ENCODE measurements around the gene SOX1.

SOX1 gene

GRCh38 chr13:112042496-112042895 lies 24.5 kb upstream of the SOX1 start:
- Histone ChIP-seq H3K27me3 (ENCODE audit: control insufficient read depth in 1 of 2, insufficient read depth in 1 of 2, low read length in 2 of 2) (no peaks in the 10 kb centered on the region), H2BK15ac (ENCODE audit: low read depth, poor library complexity, severe bottlenecking) (no peak overlapping the region), H2AFZ (ENCODE audit: low read depth, low read length) (no peak overlapping the region), H2BK12ac (ENCODE audit: low read length in 2 of 2) (no peak overlapping the region), H3K4ac (ENCODE audit: low read depth in 1 of 2, low read length in 2 of 2) (no peak overlapping the region), H4K91ac (ENCODE audit: low read length) (no peak overlapping the region), H3K4me3 (ENCODE audit: insufficient read depth in 1 of 2, low read depth in 1 of 2, low read length in 2 of 2) (no peak overlapping the region), H4K8ac (ENCODE audit: low read length) (no peak overlapping the region), H2AK5ac (ENCODE audit: low read length, severe bottlenecking) (no peak overlapping the region), H3K79me1 (replicated peaks; ENCODE audit: low read length, poor library complexity, severe bottlenecking) (no peaks in the 10 kb centered on the region), H3K9ac (ENCODE audit: low read length) (no peak overlapping the region), H2BK120ac (ENCODE audit: low read depth, low read length) (no peak overlapping the region), H3K9me3 (ENCODE audit: control insufficient read depth, low read length) (peaks cover 34% of the 10 kb centered on the region), H3K27ac (ENCODE audit: low read length, poor library complexity, severe bottlenecking) (no peak overlapping the region), H2BK5ac (ENCODE audit: low read depth, low read length, poor library complexity, severe bottlenecking) (no peak overlapping the region), H3K14ac (ENCODE audit: low read length in 2 of 2) (no peak overlapping the region), H3K36me3 (ENCODE audit: control insufficient read depth in 1 of 2, insufficient read depth in 2 of 2, low read depth in 1 of 2, low read length in 2 of 2) (no peaks in the 10 kb centered on the region), H3K4me1 (ENCODE audit: control insufficient read depth, insufficient read depth, low read depth, low read length) (peaks cover 2% of the 10 kb centered on the region), H3K23ac (ENCODE audit: low read length in 2 of 2) (no peak overlapping the region), H3K4me2 (ENCODE audit: low read length, poor library complexity, severe bottlenecking) (no peak overlapping the region), H3K18ac (ENCODE audit: low read depth in 1 of 2, low read length in 2 of 2) (no peak overlapping the region)
- WGBS: 37% methylated on average over 4 of the region's 4 CpGs
- DNase-seq: no peak

- Histone ChIP-seq H3K4me1 (ENCODE audit: control insufficient read depth, insufficient read depth, low read depth, low read length) (peaks cover 14% of the 10 kb centered on the region), H2BK5ac (ENCODE audit: low read depth, low read length, poor library complexity, severe bottlenecking) (no peak overlapping the region), H2AK5ac (ENCODE audit: low read length, severe bottlenecking) (no peak overlapping the region), H2BK15ac (ENCODE audit: low read depth, poor library complexity, severe bottlenecking) (no peak overlapping the region), H3K27me3 (ENCODE audit: control insufficient read depth in 1 of 2, insufficient read depth in 1 of 2, low read length in 2 of 2) (peaks cover 56 to 67% of the 10 kb centered on the region in 2 experiments), H3K27ac (ENCODE audit: low read length, poor library complexity, severe bottlenecking) (no peak overlapping the region), H2BK120ac (ENCODE audit: low read depth, low read length) (no peak overlapping the region), H3K18ac (ENCODE audit: low read depth in 1 of 2, low read length in 2 of 2) (no peak overlapping the region), H3K23ac (ENCODE audit: low read length in 2 of 2) (no peak overlapping the region), H3K4me3 (ENCODE audit: insufficient read depth in 1 of 2, low read depth in 1 of 2, low read length in 2 of 2) (no peak overlapping the region), H4K8ac (ENCODE audit: low read length) (no peak overlapping the region), H3K4me2 (ENCODE audit: low read length, poor library complexity, severe bottlenecking) (no peak overlapping the region), H3K36me3 (ENCODE audit: control insufficient read depth in 1 of 2, insufficient read depth in 2 of 2, low read depth in 1 of 2, low read length in 2 of 2) (peaks cover 0 to 5% of the 10 kb centered on the region in 2 experiments), H4K91ac (ENCODE audit: low read length) (no peak overlapping the region), H3K9ac (ENCODE audit: low read length) (no peak overlapping the region), H3K9me3 (ENCODE audit: control insufficient read depth, low read length) (peaks cover 9% of the 10 kb centered on the region), H2BK12ac (ENCODE audit: low read length in 2 of 2) (no peak overlapping the region), H2AFZ (ENCODE audit: low read depth, low read length) (no peak overlapping the region), H3K14ac (ENCODE audit: low read length in 2 of 2) (no peak overlapping the region), H3K4ac (ENCODE audit: low read depth in 1 of 2, low read length in 2 of 2) (no peak overlapping the region), H3K79me1 (replicated peaks; ENCODE audit: low read length, poor library complexity, severe bottlenecking) (no peaks in the 10 kb centered on the region)
- 80% methylated on average over 8 of the region's 13 CpGs for WGBS
- no peak for DNase-seq
These were observed 14.7 kb upstream of the SOX1 start for GRCh38 chr13:112052213-112052612.

DNA sequence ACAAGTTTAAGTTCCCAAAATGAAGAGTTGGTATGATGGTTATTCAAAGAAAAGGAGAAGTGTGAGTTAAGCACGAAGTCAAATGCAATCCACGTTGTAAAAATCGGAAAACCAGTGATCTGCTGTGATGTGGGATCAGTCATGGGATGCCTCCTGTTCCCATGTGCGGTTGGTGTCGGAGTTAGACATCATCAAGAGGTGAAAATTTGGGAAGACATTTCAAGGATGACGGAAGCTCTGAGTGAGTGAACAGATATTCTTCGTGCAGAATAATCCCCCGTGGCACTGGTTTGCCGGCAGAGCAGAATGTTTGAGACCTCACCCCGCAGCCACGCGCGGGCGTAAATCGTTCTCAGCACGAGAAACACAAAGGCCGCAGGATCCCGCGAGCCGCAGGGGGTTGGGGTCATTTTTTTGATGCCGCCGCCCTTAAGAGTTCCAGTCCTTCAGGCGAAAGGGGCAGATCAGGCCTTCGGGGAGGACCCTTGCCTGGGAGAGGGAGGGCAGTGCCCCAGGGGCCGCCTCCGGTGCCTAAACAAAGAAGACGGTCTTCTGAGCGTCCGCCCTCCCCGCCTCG lies 13.7 kb upstream of the SOX1 start:
- Histone ChIP-seq H3K4me3 (ENCODE audit: insufficient read depth in 1 of 2, low read depth in 1 of 2, low read length in 2 of 2) (no peak overlapping the region), H3K18ac (ENCODE audit: low read depth in 1 of 2, low read length in 2 of 2) (no peak overlapping the region), H4K8ac (ENCODE audit: low read length) (no peak overlapping the region), H2AFZ (ENCODE audit: low read depth, low read length) (no peak overlapping the region), H3K27ac (ENCODE audit: low read length, poor library complexity, severe bottlenecking) (no peak overlapping the region), H3K27me3 (ENCODE audit: control insufficient read depth in 1 of 2, insufficient read depth in 1 of 2, low read length in 2 of 2) (peaks cover 67 to 76% of the 10 kb centered on the region in 2 experiments), H3K36me3 (ENCODE audit: control insufficient read depth in 1 of 2, insufficient read depth in 2 of 2, low read depth in 1 of 2, low read length in 2 of 2) (peaks cover 0 to 5% of the 10 kb centered on the region in 2 experiments), H3K79me1 (replicated peaks; ENCODE audit: low read length, poor library complexity, severe bottlenecking) (no peaks in the 10 kb centered on the region), H2BK15ac (ENCODE audit: low read depth, poor library complexity, severe bottlenecking) (no peak overlapping the region), H3K14ac (ENCODE audit: low read length in 2 of 2) (no peak overlapping the region), H3K23ac (ENCODE audit: low read length in 2 of 2) (no peak overlapping the region), H2BK12ac (ENCODE audit: low read length in 2 of 2) (no peak overlapping the region), H3K4me1 (ENCODE audit: control insufficient read depth, insufficient read depth, low read depth, low read length) (peaks cover 19% of the 10 kb centered on the region), H3K9ac (ENCODE audit: low read length) (no peak overlapping the region), H3K4ac (ENCODE audit: low read depth in 1 of 2, low read length in 2 of 2) (no peak overlapping the region), H2BK5ac (ENCODE audit: low read depth, low read length, poor library complexity, severe bottlenecking) (no peak overlapping the region), H3K9me3 (ENCODE audit: control insufficient read depth, low read length) (peaks cover 4% of the 10 kb centered on the region), H2AK5ac (ENCODE audit: low read length, severe bottlenecking) (no peak overlapping the region), H4K91ac (ENCODE audit: low read length) (no peak overlapping the region), H3K4me2 (ENCODE audit: low read length, poor library complexity, severe bottlenecking) (no peak overlapping the region), H2BK120ac (ENCODE audit: low read depth, low read length) (no peak overlapping the region)
- no peak for DNase-seq
- 6% methylated on average over 31 of the region's 31 CpGs for WGBS

- Histone ChIP-seq H3K18ac (ENCODE audit: low read depth in 1 of 2, low read length in 2 of 2) (no peak overlapping the region), H2BK120ac (ENCODE audit: low read depth, low read length) (no peak overlapping the region), H3K27ac (ENCODE audit: low read length, poor library complexity, severe bottlenecking) (no peak overlapping the region), H3K4me2 (ENCODE audit: low read length, poor library complexity, severe bottlenecking) (no peak overlapping the region), H3K23ac (ENCODE audit: low read length in 2 of 2) (no peak overlapping the region), H3K36me3 (ENCODE audit: control insufficient read depth in 1 of 2, insufficient read depth in 2 of 2, low read depth in 1 of 2, low read length in 2 of 2) (peaks cover 0 to 5% of the 10 kb centered on the region in 2 experiments), H2AFZ (ENCODE audit: low read depth, low read length) (no peak overlapping the region), H4K8ac (ENCODE audit: low read length) (no peak overlapping the region), H2AK5ac (ENCODE audit: low read length, severe bottlenecking) (no peak overlapping the region), H3K27me3 (ENCODE audit: control insufficient read depth in 1 of 2, insufficient read depth in 1 of 2, low read length in 2 of 2) (peaks cover 74 to 83% of the 10 kb centered on the region in 2 experiments), H3K9me3 (ENCODE audit: control insufficient read depth, low read length) (peaks cover 4% of the 10 kb centered on the region), H3K9ac (ENCODE audit: low read length) (no peak overlapping the region), H3K4me3 (ENCODE audit: insufficient read depth in 1 of 2, low read depth in 1 of 2, low read length in 2 of 2) (no peak overlapping the region), H3K14ac (ENCODE audit: low read length in 2 of 2) (no peak overlapping the region), H3K4me1 (ENCODE audit: control insufficient read depth, insufficient read depth, low read depth, low read length) (peaks cover 19% of the 10 kb centered on the region), H2BK5ac (ENCODE audit: low read depth, low read length, poor library complexity, severe bottlenecking) (no peak overlapping the region), H2BK15ac (ENCODE audit: low read depth, poor library complexity, severe bottlenecking) (no peak overlapping the region), H4K91ac (ENCODE audit: low read length) (no peak overlapping the region), H2BK12ac (ENCODE audit: low read length in 2 of 2) (no peak overlapping the region), H3K79me1 (replicated peaks; ENCODE audit: low read length, poor library complexity, severe bottlenecking) (no peaks in the 10 kb centered on the region), H3K4ac (ENCODE audit: low read depth in 1 of 2, low read length in 2 of 2) (no peak overlapping the region)
- DNase-seq: no peak
- WGBS: under 1% methylated on average over 63 of the region's 63 CpGs
These were observed 13.0 kb upstream of the SOX1 start for GRCh38 chr13:112053744-112054615.
